IMR-90 (cell line): ENCODE measurements around the gene ANKRD52. TPM values are rescaled to one million over a fixed set of nuclear protein-coding genes. Genes with fewer than 3 reads are reported as not detected.

Experiments used
- ATAC-seq: fragments of 200-7000 bp; cut with Tn5 transposase; 2 replicates; pipeline ENCODE4 v1.9.1; 2020; ENCODE audit warnings: low read depth, mild to moderate bottlenecking, moderate library complexity
- BruUV-seq: library from RNA; stranded (reverse); fragments of 400-500 nt; replicated peaks from 2 replicates; lab custom pipeline; 2021; lab: Mats Ljungman, UMichigan
- CTCF ChIA-PET: fragments of 300-600 bp; formaldehyde crosslinking; extraction: SDS; loops from one replicate; lab custom pipeline; 2021; ENCODE audit warnings: antibody characterized with exemption; lab: Yijun Ruan, JAX
- POLR2A ChIA-PET: fragments of 300-600 bp; sonication (Branson Sonifier 250); formaldehyde crosslinking; loops from one replicate; lab custom pipeline; 2022; ENCODE audit warnings: antibody characterized with exemption; ENCODE audit not compliant: unreplicated experiment; lab: Charles Lee
- DNase-seq: peaks from one replicate; pipeline ENCODE4 v3.0.0; 2013
- H2AFZ ChIP-seq: replicated peaks from 2 replicates; pipeline ENCODE3; 2013; ENCODE audit warnings: low read length, mild to moderate bottlenecking; ENCODE audit not compliant: poor library complexity
- H2AK5ac ChIP-seq: 2 replicates; pipeline ENCODE4 v1.6.1; 2013; ENCODE audit warnings: low read depth, low read length, inconsistent platforms
- H2AK9ac ChIP-seq: replicated peaks from 2 replicates; pipeline ENCODE3; 2013; ENCODE audit warnings: mild to moderate bottlenecking, low read depth, low read length, moderate library complexity; ENCODE audit not compliant: poor library complexity
- H2BK120ac ChIP-seq: 2 replicates; pipeline ENCODE4 v1.6.1; 2013; ENCODE audit warnings: low read depth, low read length, inconsistent platforms
- H2BK15ac ChIP-seq: 3 replicates; pipeline ENCODE4 v1.6.1; 2013; ENCODE audit warnings: low read depth, low read length, inconsistent platforms
- H2BK20ac ChIP-seq: 2 replicates; pipeline ENCODE4 v1.6.1; 2013; ENCODE audit warnings: low read depth, mild to moderate bottlenecking, inconsistent platforms, low read length, moderate library complexity
- H2BK5ac ChIP-seq: 2 replicates; pipeline ENCODE4 v1.6.1; 2013; ENCODE audit warnings: mild to moderate bottlenecking, low read depth, low read length, inconsistent platforms; ENCODE audit not compliant: poor library complexity, severe bottlenecking
- H3K14ac ChIP-seq: replicated peaks from 2 replicates; pipeline ENCODE4 v1.6.1; 2013; ENCODE audit warnings: low read depth, low read length, inconsistent platforms
- H3K18ac ChIP-seq: 2 replicates; pipeline ENCODE4 v1.6.1; 2013; ENCODE audit warnings: low read depth, low read length, control low read depth
- H3K23ac ChIP-seq: 2 replicates; pipeline ENCODE4 v1.6.1; 2013; ENCODE audit warnings: low read depth, low read length, inconsistent platforms
- H3K27ac ChIP-seq: 2 replicates; pipeline ENCODE4 v1.5.1; 2013; ENCODE audit warnings: mild to moderate bottlenecking, control low read depth, low read length; ENCODE audit not compliant: insufficient read depth
- H3K27me3 ChIP-seq: 2 replicates; pipeline ENCODE4 v1.6.1; 2013; ENCODE audit warnings: low read length; ENCODE audit not compliant: control insufficient read depth, insufficient read depth
- H3K36me3 ChIP-seq: 2 replicates; pipeline ENCODE4 v1.6.1; 2013; ENCODE audit warnings: low read length, mixed read lengths; ENCODE audit not compliant: control insufficient read depth, insufficient read depth
- H3K4ac ChIP-seq: 2 replicates; pipeline ENCODE4 v1.6.1; 2013; ENCODE audit warnings: low read depth, low read length, inconsistent platforms
- H3K4me1 ChIP-seq: 2 replicates; pipeline ENCODE4 v1.6.1; 2013; ENCODE audit warnings: low read length, mixed read lengths; ENCODE audit not compliant: control insufficient read depth, insufficient read depth
- H3K4me2 ChIP-seq: 2 replicates; pipeline ENCODE4 v1.6.1; 2013; ENCODE audit warnings: low read depth, mild to moderate bottlenecking, control low read depth, low read length, moderate library complexity
- H3K4me3 ChIP-seq: 2 replicates; pipeline ENCODE4 v1.5.1; 2013; ENCODE audit warnings: low read depth, mild to moderate bottlenecking, control low read depth, low read length, moderate library complexity; ENCODE audit not compliant: insufficient read depth
- H3K56ac ChIP-seq: 2 replicates; pipeline ENCODE4 v1.6.1; 2013; ENCODE audit warnings: low read length, inconsistent platforms; ENCODE audit not compliant: insufficient read depth; ENCODE audit errors: extremely low read depth
- H3K79me1 ChIP-seq, 2 experiments: 2 replicates each; pipeline ENCODE4 v1.6.1; 2013; ENCODE audit warnings: low read length in 2 of 2, inconsistent platforms in 1 of 2, low read depth in 1 of 2
- H3K9ac ChIP-seq: 2 replicates; pipeline ENCODE4 v1.6.1; 2013; ENCODE audit warnings: low read depth, low read length, control low read depth
- H3K9me1 ChIP-seq: 2 replicates; pipeline ENCODE4 v1.6.1; 2013; ENCODE audit warnings: low read length, inconsistent platforms; ENCODE audit not compliant: insufficient read depth
- H3K9me3 ChIP-seq: 2 replicates; pipeline ENCODE4 v1.6.1; 2013; ENCODE audit warnings: low read length; ENCODE audit not compliant: control insufficient read depth, insufficient read depth
- H4K20me1 ChIP-seq: 2 replicates; pipeline ENCODE4 v1.6.1; 2013; ENCODE audit warnings: low read length, inconsistent platforms; ENCODE audit not compliant: insufficient read depth
- H4K5ac ChIP-seq: 2 replicates; pipeline ENCODE4 v1.6.1; 2013; ENCODE audit warnings: mild to moderate bottlenecking, low read depth, low read length, control low read depth
- H4K8ac ChIP-seq, 2 experiments: 2 replicates each; pipeline ENCODE4 v1.6.1; 2013; ENCODE audit warnings: low read depth in 2 of 2, low read length in 2 of 2, control low read depth in 1 of 2, inconsistent platforms in 1 of 2
- H4K91ac ChIP-seq: 2 replicates; pipeline ENCODE4 v1.6.1; 2013; ENCODE audit warnings: low read depth, low read length, inconsistent platforms; ENCODE audit not compliant: insufficient read depth
- BHLHE40 ChIP-seq: fragments of 150-350 bp; IDR thresholded peaks from 2 replicates; pipeline ENCODE4 v1.6.1; 2016; ENCODE audit warnings: mild to moderate bottlenecking, low read depth, low read length
- CEBPB ChIP-seq: IDR thresholded peaks from 2 replicates; pipeline ENCODE4 v1.6.1; 2012; ENCODE audit warnings: low read depth, low read length, improper control_type of control experiment
- CTCF ChIP-seq: conservative IDR thresholded peaks from 2 replicates; pipeline ENCODE4 v1.5.1; 2012; ENCODE audit warnings: mild to moderate bottlenecking, low read depth, low read length, improper control_type of control experiment
- ELK1 ChIP-seq: fragments of 150-350 bp; IDR thresholded peaks from 2 replicates; pipeline ENCODE4 v1.6.1; 2016; ENCODE audit warnings: low read depth, mild to moderate bottlenecking, low read length, moderate library complexity, borderline replicate concordance
- FOS ChIP-seq: fragments of 150-350 bp; IDR thresholded peaks from 2 replicates; pipeline ENCODE4 v1.6.1; 2016; ENCODE audit warnings: low read depth, low read length
- MAFK ChIP-seq: IDR thresholded peaks from 2 replicates; pipeline ENCODE4 v1.6.1; 2012; ENCODE audit warnings: low read depth, low read length, improper control_type of control experiment
- MXI1 ChIP-seq: IDR thresholded peaks from 2 replicates; pipeline ENCODE4 v1.6.1; 2012; ENCODE audit warnings: low read depth, mild to moderate bottlenecking, low read length, moderate library complexity, borderline replicate concordance
- NFE2L2 ChIP-seq: fragments of 150-350 bp; IDR thresholded peaks from 2 replicates; pipeline ENCODE4 v1.6.1; 2016; ENCODE audit warnings: low read depth, mild to moderate bottlenecking, low read length
- POLR2A ChIP-seq: IDR thresholded peaks from 2 replicates; pipeline ENCODE4 v1.6.1; 2012; ENCODE audit warnings: mild to moderate bottlenecking, low read depth, low read length
- RCOR1 ChIP-seq: IDR thresholded peaks from 2 replicates; pipeline ENCODE4 v1.6.1; 2012; ENCODE audit warnings: mild to moderate bottlenecking, low read length, improper control_type of control experiment; ENCODE audit not compliant: insufficient replicate concordance
- RFX5 ChIP-seq: IDR thresholded peaks from 2 replicates; pipeline ENCODE4 v1.8.0; 2012; ENCODE audit warnings: low read depth, mild to moderate bottlenecking, low read length, moderate library complexity
- SMC3 ChIP-seq: fragments of 150-350 bp; IDR thresholded peaks from 2 replicates; pipeline ENCODE4 v1.6.1; 2016; ENCODE audit warnings: low read depth, mild to moderate bottlenecking, antibody characterized with exemption, low read length, moderate library complexity
- WGBS, 2 experiments: methylation state at CpG; one replicate each; pipeline versions ENCODE4 v1.1.5 to v1.1.7; 2013; ENCODE audit warnings: missing lambda C conversion rate in 2 of 2; ENCODE audit not compliant: insufficient read length in 1 of 2; ENCODE audit errors: extremely low coverage in 2 of 2; 5-methylcytosine and 5-hydroxymethylcytosine counted together
- dilution Hi-C: fragments of 300-500 bp; cut with HindIII; formaldehyde crosslinking; loops from one replicate; pipeline ENCODE4 v1.14.3; 2018; ENCODE audit warnings: low sequenced_read_pairs; ENCODE audit not compliant: unreplicated experiment
- in situ Hi-C: fragments of 300-500 bp; cut with MboI; formaldehyde crosslinking; loops from 3 replicates; pipeline ENCODE4 v1.14.3; 2019; ENCODE audit warnings: low sequenced_read_pairs, inconsistent platforms, mixed read lengths
- intact Hi-C: fragments of 100-400 bp; cut with micrococcal nuclease; formaldehyde crosslinking; loops from 2 replicates; pipeline ENCODE4 v1.10.0; 2022
- polyA plus RNA-seq, 3 experiments: library from polyadenylated mRNA; depleted of rRNA; stranded (reverse); fragments of >200 nt; gene quantifications; 2 replicates each; pipeline ENCODE4 v1.2.3, GENCODE V29; 2012; ENCODE audit warnings: low replicate concordance in 1 of 3
- total RNA-seq: library from RNA; depleted of rRNA; stranded (reverse); fragments of >200 nt; gene quantifications from 2 replicates; pipeline ENCODE4 v1.2.3, GENCODE V29; 2012

ANKRD52 gene
- total and polyA plus RNA-seq, 2 of the 4 experiments (the other 2 are of a cell fraction), result 15.4 to 35.9 TPM

GRCh38 chr12:56297400-56297799, 39.2 kb upstream of the ANKRD52 start:
- H3K14ac ChIP-seq, result no peak overlapping the region
- BruUV-seq, result no TSS peak
- intact Hi-C loops, result no loop called here
- no peak overlapping the region for H3K9ac ChIP-seq
- no peak overlapping the region for H4K8ac ChIP-seq
- no peak overlapping the region for H3K4ac ChIP-seq
- H2AFZ ChIP-seq, result no peak overlapping the region
- ChIA-PET CTCF (no interaction called here), POLR2A (interaction anchor here (0.6 to 1.2 kb wide), 2 partner anchors 9 to 19 kb away, joined by 6 read pairs; no protein-coding TSS in a partner anchor)
- dilution Hi-C loops, result no loop called here
- no peak for ATAC-seq
- no peak overlapping the region for H4K91ac ChIP-seq
- peaks cover 11% of the 10 kb centered on the region for H3K9me1 ChIP-seq
- 96% methylated on average over 5 of the region's 8 CpGs; no CpG with 5 or more reads in 1 of the 2 experiments for WGBS, 2 experiments
- DNase-seq, result no peak
- H3K9me3 ChIP-seq, result no peaks in the 10 kb centered on the region
- no peak overlapping the region for H2AK9ac ChIP-seq
- no peak overlapping the region for H2AK5ac ChIP-seq
- TF ChIP-seq MXI1, result no peak
- no peak for TF ChIP-seq BHLHE40
- no peak for TF ChIP-seq NFE2L2
- TF ChIP-seq RCOR1, result no peak
- TF ChIP-seq MAFK, result no peak
- no peak for TF ChIP-seq RFX5
- no peak for TF ChIP-seq SMC3
- no peak for TF ChIP-seq CTCF
- no peak for TF ChIP-seq FOS
- no peak for TF ChIP-seq CEBPB
- TF ChIP-seq POLR2A, result no peak
- no peak for TF ChIP-seq ELK1
- no peak overlapping the region for H2BK15ac ChIP-seq
- no peak overlapping the region for H3K4me3 ChIP-seq
- H3K36me3 ChIP-seq, result peaks cover 11% of the 10 kb centered on the region
- H2BK5ac ChIP-seq, result no peak overlapping the region
- H3K79me1 ChIP-seq, result peaks cover 20 to 71% of the 10 kb centered on the region in 2 experiments
- no peak overlapping the region for H3K56ac ChIP-seq
- peaks cover 9% of the 10 kb centered on the region; the same call in 1 of the 2 replicates for H3K4me1 ChIP-seq
- H3K18ac ChIP-seq, result no peak overlapping the region
- no peak overlapping the region for H2BK20ac ChIP-seq
- no peak overlapping the region for H4K5ac ChIP-seq
- no peak overlapping the region for H3K27ac ChIP-seq
- H2BK120ac ChIP-seq, result no peak overlapping the region
- peaks cover 20% of the 10 kb centered on the region for H4K20me1 ChIP-seq
- H3K4me2 ChIP-seq, result no peak overlapping the region
- in situ Hi-C loops, result no loop called here
- H3K23ac ChIP-seq, result no peak overlapping the region
- no peaks in the 10 kb centered on the region for H3K27me3 ChIP-seq
